ENCODE results near the gene IL1R2. TPM values are rescaled to one million over a fixed set of nuclear protein-coding genes. Genes with fewer than 3 reads are reported as not detected.

IL1R2 gene
- total RNA-seq, 4 donors from 2014 or later: 55.3 to 103 (median 80.7) TPM

GRCh38 chr2:102034683-102035548 is 43.2 kb downstream of the IL1R2 start:
- TF ChIP-seq EP300 (IDR thresholded peaks at IDR 0.05) (no peak), POLR2AphosphoS5 (IDR thresholded peaks at IDR 0.05) (no peak), CTCF (IDR thresholded peaks at IDR 0.05) (no peak), POLR2A (IDR thresholded peaks at IDR 0.05) (no peak)
- Histone ChIP-seq H3K36me3 (no peaks in the 10 kb centered on the region), H3K27ac (peak overlapping the region; percentile 66), H3K9me3 (no peaks in the 10 kb centered on the region), H3K4me3 (no peak overlapping the region), H3K4me1 (peaks cover 49% of the 10 kb centered on the region), H3K27me3 (no peaks in the 10 kb centered on the region)
- no peak for DNase-seq (ENCODE audit: low spot score in 2 of 2)
- 59% methylated on average over 14 of the region's 14 CpGs for WGBS

GRCh38 chr2:102037681-102038080 is 45.9 kb downstream of the IL1R2 start:
- TF ChIP-seq POLR2A (IDR thresholded peaks at IDR 0.05) (peak in 1 of 2 donors; percentile 31), EP300 (IDR thresholded peaks at IDR 0.05) (no peak)
- H3K4me3 ChIP-seq: no peak overlapping the region
- H3K36me3 ChIP-seq: no peaks in the 10 kb centered on the region
- H3K27me3 ChIP-seq: no peaks in the 10 kb centered on the region
- WGBS: 46% methylated on average over 8 of the region's 8 CpGs
- peaks cover 56% of the 10 kb centered on the region for H3K4me1 ChIP-seq
- no peaks in the 10 kb centered on the region for H3K9me3 ChIP-seq
- DNase-seq (ENCODE audit: low spot score in 2 of 2): no peak
- peak overlapping the region; percentile 82 for H3K27ac ChIP-seq

- H3K4me3 ChIP-seq: no peak overlapping the region
- TF ChIP-seq POLR2AphosphoS5 (IDR thresholded peaks at IDR 0.05) (no peak), CTCF (IDR thresholded peaks at IDR 0.05) (no peak), POLR2A (IDR thresholded peaks at IDR 0.05) (no peak), EP300 (IDR thresholded peaks at IDR 0.05) (no peak)
- DNase-seq (ENCODE audit: low spot score in 2 of 2): no peak
- 90% methylated on average over 3 of the region's 3 CpGs for WGBS
- no peaks in the 10 kb centered on the region for H3K27me3 ChIP-seq
- H3K27ac ChIP-seq: no peak overlapping the region
- peaks cover 33% of the 10 kb centered on the region for H3K4me1 ChIP-seq
- no peaks in the 10 kb centered on the region for H3K36me3 ChIP-seq
- no peaks in the 10 kb centered on the region for H3K9me3 ChIP-seq
Measured at GRCh38 chr2:102040229-102040628, 48.5 kb downstream of the IL1R2 start.

- WGBS: 36% methylated on average over 2 of the region's 2 CpGs
- DNase-seq (ENCODE audit: low spot score in 2 of 2): no peak
- Histone ChIP-seq H3K27ac (no peak overlapping the region), H3K27me3 (no peaks in the 10 kb centered on the region), H3K4me3 (no peak overlapping the region), H3K4me1 (peaks cover 33% of the 10 kb centered on the region), H3K36me3 (no peaks in the 10 kb centered on the region), H3K9me3 (no peaks in the 10 kb centered on the region)
- TF ChIP-seq POLR2AphosphoS5 (IDR thresholded peaks at IDR 0.05): peak in 2 of 3 donors; percentile 80 to 90
- no peak for TF ChIP-seq EP300 (IDR thresholded peaks at IDR 0.05)
- no peak for TF ChIP-seq POLR2A (IDR thresholded peaks at IDR 0.05)
Measured at GRCh38 chr2:102041351-102041750, 49.6 kb downstream of the IL1R2 start.

GRCh38 chr2:102042196-102043081 is 50.7 kb downstream of the IL1R2 start:
- H3K4me1 ChIP-seq: peaks cover 27% of the 10 kb centered on the region
- no peak overlapping the region for H3K27ac ChIP-seq
- H3K4me3 ChIP-seq: no peak overlapping the region
- DNase-seq (ENCODE audit: low spot score in 2 of 2): no peak
- TF ChIP-seq CTCF (IDR thresholded peaks at IDR 0.05) (no peak), POLR2A (IDR thresholded peaks at IDR 0.05) (no peak), POLR2AphosphoS5 (IDR thresholded peaks at IDR 0.05) (no peak), EP300 (IDR thresholded peaks at IDR 0.05) (no peak)
- WGBS: 96% methylated on average over 4 of the region's 4 CpGs
- H3K36me3 ChIP-seq: no peaks in the 10 kb centered on the region
- no peaks in the 10 kb centered on the region for H3K9me3 ChIP-seq
- no peaks in the 10 kb centered on the region for H3K27me3 ChIP-seq

GRCh38 chr2:102043560-102043959 is 51.8 kb downstream of the IL1R2 start:
- H3K27ac ChIP-seq: no peak overlapping the region
- H3K36me3 ChIP-seq: no peaks in the 10 kb centered on the region
- DNase-seq (ENCODE audit: low spot score in 2 of 2): no peak
- TF ChIP-seq POLR2A (IDR thresholded peaks at IDR 0.05) (no peak), POLR2AphosphoS5 (IDR thresholded peaks at IDR 0.05) (no peak), EP300 (IDR thresholded peaks at IDR 0.05) (no peak), CTCF (IDR thresholded peaks at IDR 0.05) (no peak)
- WGBS: 94% methylated on average over 1 of the region's 1 CpG
- peaks cover 24% of the 10 kb centered on the region for H3K4me1 ChIP-seq
- H3K27me3 ChIP-seq: no peaks in the 10 kb centered on the region
- H3K4me3 ChIP-seq: no peak overlapping the region
- no peaks in the 10 kb centered on the region for H3K9me3 ChIP-seq

Measured in suprapubic skin (tissue), 4 donors.